SK-N-SH treated with all-trans-retinoic acid at 6 μM for 48 hours (cell line): ENCODE data around the gene RPL39L.

Experiments
- CSRNP3 ChIP-seq: fragments of 250-450 bp; sonication (Bioruptor Pico); IDR thresholded peaks from 2 replicates; pipeline ENCODE4 v1.5.1; 2021; ENCODE audit warnings: mild to moderate bottlenecking, moderate library complexity
- ISL1 ChIP-seq: fragments of 250-450 bp; sonication (Bioruptor Pico); IDR thresholded peaks from 2 replicates; pipeline ENCODE4 v2.1.2; 2022; ENCODE audit warnings: mild to moderate bottlenecking, moderate library complexity
- OSR1 ChIP-seq: fragments of 250-450 bp; sonication (Bioruptor Pico); IDR thresholded peaks from 2 replicates; pipeline ENCODE4 v1.8.0; 2022; ENCODE audit warnings: moderate library complexity, mild to moderate bottlenecking, inconsistent platforms
- RARB ChIP-seq: fragments of 250-450 bp; sonication (Bioruptor Pico); IDR thresholded peaks from 2 replicates; pipeline ENCODE4 v1.8.0; 2021; ENCODE audit warnings: mild to moderate bottlenecking, moderate library complexity
- ZFP3 ChIP-seq: fragments of 250-450 bp; sonication (Bioruptor Pico); IDR thresholded peaks from 2 replicates; pipeline ENCODE4 v1.5.0; 2020; ENCODE audit warnings: mild to moderate bottlenecking, moderate library complexity
- TF ChIP-seq, protein P1 (sequence below): fragments of 250-450 bp; sonication (Bioruptor Pico); IDR thresholded peaks from 2 replicates; pipeline ENCODE4 v1.5.1; 2020; ENCODE audit warnings: low read depth, mild to moderate bottlenecking, moderate library complexity
- TF ChIP-seq, protein P2 (sequence below): fragments of 250-450 bp; sonication (Bioruptor Pico); IDR thresholded peaks from 2 replicates; pipeline ENCODE4 v1.8.0; 2021; ENCODE audit warnings: low read depth, mild to moderate bottlenecking, moderate library complexity, borderline replicate concordance

DNA sequence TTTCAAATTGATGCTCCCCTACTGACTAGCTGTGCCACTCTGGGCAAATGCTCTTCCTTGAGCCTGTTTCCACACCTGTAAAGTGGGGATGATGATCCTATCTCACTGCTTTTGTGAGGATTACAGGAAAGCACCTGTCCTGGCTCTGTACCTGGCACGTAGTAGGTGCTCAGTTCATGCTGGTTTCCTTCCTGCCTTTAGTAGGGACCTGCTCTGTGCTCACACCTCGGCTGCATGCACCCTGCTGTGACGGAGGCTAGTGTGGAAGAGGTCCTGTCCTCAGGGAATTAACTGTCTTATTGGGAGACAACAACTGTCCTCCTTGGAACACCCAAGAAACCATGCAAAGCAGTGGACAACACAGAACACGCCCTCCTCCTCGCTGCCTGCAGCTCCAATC, 61.8 kb downstream of the RPL39L start:
- TF ChIP-seq ISL1 (CRISPR knock-in tag) (no peak), OSR1 (CRISPR knock-in tag) (no peak), ZFP3 (no peak), CSRNP3 (CRISPR knock-in tag) (no peak), RARB (no peak)
- TF ChIP-seq, protein P1, sequence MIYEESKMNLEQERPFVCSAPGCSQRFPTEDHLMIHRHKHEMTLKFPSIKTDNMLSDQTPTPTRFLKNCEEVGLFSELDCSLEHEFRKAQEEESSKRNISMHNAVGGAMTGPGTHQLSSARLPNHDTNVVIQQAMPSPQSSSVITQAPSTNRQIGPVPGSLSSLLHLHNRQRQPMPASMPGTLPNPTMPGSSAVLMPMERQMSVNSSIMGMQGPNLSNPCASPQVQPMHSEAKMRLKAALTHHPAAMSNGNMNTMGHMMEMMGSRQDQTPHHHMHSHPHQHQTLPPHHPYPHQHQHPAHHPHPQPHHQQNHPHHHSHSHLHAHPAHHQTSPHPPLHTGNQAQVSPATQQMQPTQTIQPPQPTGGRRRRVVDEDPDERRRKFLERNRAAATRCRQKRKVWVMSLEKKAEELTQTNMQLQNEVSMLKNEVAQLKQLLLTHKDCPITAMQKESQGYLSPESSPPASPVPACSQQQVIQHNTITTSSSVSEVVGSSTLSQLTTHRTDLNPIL = no peak
- TF ChIP-seq, protein P2, sequence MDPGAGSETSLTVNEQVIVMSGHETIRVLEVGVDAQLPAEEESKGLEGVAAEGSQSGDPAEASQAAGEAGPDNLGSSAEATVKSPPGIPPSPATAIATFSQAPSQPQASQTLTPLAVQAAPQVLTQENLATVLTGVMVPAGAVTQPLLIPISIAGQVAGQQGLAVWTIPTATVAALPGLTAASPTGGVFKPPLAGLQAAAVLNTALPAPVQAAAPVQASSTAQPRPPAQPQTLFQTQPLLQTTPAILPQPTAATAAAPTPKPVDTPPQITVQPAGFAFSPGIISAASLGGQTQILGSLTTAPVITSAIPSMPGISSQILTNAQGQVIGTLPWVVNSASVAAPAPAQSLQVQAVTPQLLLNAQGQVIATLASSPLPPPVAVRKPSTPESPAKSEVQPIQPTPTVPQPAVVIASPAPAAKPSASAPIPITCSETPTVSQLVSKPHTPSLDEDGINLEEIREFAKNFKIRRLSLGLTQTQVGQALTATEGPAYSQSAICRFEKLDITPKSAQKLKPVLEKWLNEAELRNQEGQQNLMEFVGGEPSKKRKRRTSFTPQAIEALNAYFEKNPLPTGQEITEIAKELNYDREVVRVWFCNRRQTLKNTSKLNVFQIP (CRISPR knock-in tag) = no peak
